NCI-H146 (cell line): Measurements from ENCODE around the gene MOV10L1.
A peak's percentile ranks its signal among the peaks of the same experiment; 100 is the strongest.
"Not testable (repeated sequence)": the region's sequence is repeated elsewhere in the genome, so short reads cannot be mapped to it uniquely, and the experiment has no call there.

ENCODE experiments used
- DNase-seq: peaks from one replicate; lab custom pipeline; 2025; lab: John Stamatoyannopoulos, UW

Gene MOV10L1

GRCh38 chr22:50078246-50078645, 11.6 kb upstream of the MOV10L1 start:
- DNase-seq, result no peak

GRCh38 chr22:50078761-50079160, 11.0 kb upstream of the MOV10L1 start:
- DNase-seq, result no peak

GRCh38 chr22:50080077-50080465, 9.7 kb upstream of the MOV10L1 start:
- no peak for DNase-seq

GRCh38 chr22:50081426-50082196, 8.2 kb upstream of the MOV10L1 start:
- no peak for DNase-seq

GRCh38 chr22:50082197-50082715, 7.5 kb upstream of the MOV10L1 start:
- DNase-seq, result no peak

- DNase-seq, result no peak
These were observed 6.8 kb upstream of the MOV10L1 start for GRCh38 chr22:50082961-50083461.

GRCh38 chr22:50083462-50084079, 6.2 kb upstream of the MOV10L1 start:
- no peak for DNase-seq

GRCh38 chr22:50084080-50084477, 5.7 kb upstream of the MOV10L1 start:
- DNase-seq, result no peak

GRCh38 chr22:50084614-50085021, 5.2 kb upstream of the MOV10L1 start:
- no peak for DNase-seq

GRCh38 chr22:50085211-50085972, 4.4 kb upstream of the MOV10L1 start, which contains the start of gene MLC1:
MLC1 (minus strand) TSS chr22:50085426; CDS start chr22:50084902, 524 bp downstream.
- no peak for DNase-seq

- no peak for DNase-seq
These were observed 3.3 kb upstream of the MOV10L1 start for GRCh38 chr22:50086526-50086925.

GRCh38 chr22:50086975-50087374, 2.8 kb upstream of the MOV10L1 start:
- not testable (repeated sequence) for DNase-seq

- DNase-seq, result no peak
These were observed 2.2 kb upstream of the MOV10L1 start for GRCh38 chr22:50087646-50088045.

GRCh38 chr22:50088096-50088495, 1.7 kb upstream of the MOV10L1 start:
- DNase-seq, result no peak

GRCh38 chr22:50089231-50089630, 575 bp upstream of the MOV10L1 start:
- no peak for DNase-seq

GRCh38 chr22:50090412-50090714, 557 bp downstream of the MOV10L1 start:
- DNase-seq, result no peak

- no peak for DNase-seq
These were observed 1.4 kb downstream of the MOV10L1 start for GRCh38 chr22:50091092-50091768.

GRCh38 chr22:50092342-50092741, 2.5 kb downstream of the MOV10L1 start:
- no peak for DNase-seq

GRCh38 chr22:50098052-50098451, 8.2 kb downstream of the MOV10L1 start:
- DNase-seq, result no peak

- no peak for DNase-seq
These were observed 12.2 kb downstream of the MOV10L1 start for GRCh38 chr22:50101870-50102565.

GRCh38 chr22:50102946-50103345, 13.1 kb downstream of the MOV10L1 start:
- peak; percentile 11 for DNase-seq
